Measurements from ENCODE around the gene ZNF594. TPM values are rescaled to one million over a fixed set of nuclear protein-coding genes. Genes with fewer than 3 reads are reported as not detected.
"Not testable (repeated sequence)": the region's sequence is repeated elsewhere in the genome, so short reads cannot be mapped to it uniquely, and the experiment has no call there.

Gene ZNF594
- total RNA-seq, 2 experiments from 2014 or later, result 3.9 to 4.1 TPM

GRCh38 chr17:5139458-5139732, 52.3 kb downstream of the ZNF594 start:
- no peaks in the 10 kb centered on the region for H3K27me3 Mint-ChIP-seq (ENCODE audit: low read depth)
- H3K36me3 Mint-ChIP-seq (ENCODE audit: low read depth), result no peaks in the 10 kb centered on the region
- intact Hi-C loops (cut with micrococcal nuclease), result no loop called here
- no peaks in the 10 kb centered on the region for H3K9me3 Mint-ChIP-seq
- CTCF ChIA-PET, result no interaction called here
- DNase-seq, result no peak
- no peaks in the 10 kb centered on the region for H3K4me1 Mint-ChIP-seq (ENCODE audit: low read depth)
- H3K4me3 Mint-ChIP-seq, result no peak overlapping the region
- no peak overlapping the region for H3K27ac Mint-ChIP-seq

- H3K4me3 Mint-ChIP-seq, result no peak overlapping the region
- CTCF ChIA-PET, result no interaction called here
- intact Hi-C loops (cut with micrococcal nuclease), result no loop called here
- no peaks in the 10 kb centered on the region for H3K36me3 Mint-ChIP-seq (ENCODE audit: low read depth)
- no peaks in the 10 kb centered on the region for H3K9me3 Mint-ChIP-seq
- DNase-seq, result no peak
- H3K27me3 Mint-ChIP-seq (ENCODE audit: low read depth), result no peaks in the 10 kb centered on the region
- H3K27ac Mint-ChIP-seq, result no peak overlapping the region
- no peaks in the 10 kb centered on the region for H3K4me1 Mint-ChIP-seq (ENCODE audit: low read depth)
Observed at GRCh38 chr17:5138616-5139457, 52.8 kb downstream of the ZNF594 start.

GRCh38 chr17:5138198-5138544, 53.5 kb downstream of the ZNF594 start:
- intact Hi-C loops (cut with micrococcal nuclease); H3K9me3 Mint-ChIP-seq; H3K4me3 Mint-ChIP-seq; H3K4me1 Mint-ChIP-seq (ENCODE audit: low read depth); H3K36me3 Mint-ChIP-seq (ENCODE audit: low read depth); CTCF ChIA-PET; H3K27ac Mint-ChIP-seq; H3K27me3 Mint-ChIP-seq (ENCODE audit: low read depth); DNase-seq: not testable (repeated sequence)

GRCh38 chr17:5137511-5138197, 54.0 kb downstream of the ZNF594 start:
- H3K4me3 Mint-ChIP-seq; H3K36me3 Mint-ChIP-seq (ENCODE audit: low read depth); intact Hi-C loops (cut with micrococcal nuclease); CTCF ChIA-PET; H3K27ac Mint-ChIP-seq; H3K27me3 Mint-ChIP-seq (ENCODE audit: low read depth); H3K4me1 Mint-ChIP-seq (ENCODE audit: low read depth); DNase-seq; H3K9me3 Mint-ChIP-seq: not testable (repeated sequence)

GRCh38 chr17:5136580-5137412, 54.9 kb downstream of the ZNF594 start:
- H3K27me3 Mint-ChIP-seq (ENCODE audit: low read depth); H3K4me1 Mint-ChIP-seq (ENCODE audit: low read depth); H3K36me3 Mint-ChIP-seq (ENCODE audit: low read depth); H3K9me3 Mint-ChIP-seq; DNase-seq; intact Hi-C loops (cut with micrococcal nuclease); H3K27ac Mint-ChIP-seq; H3K4me3 Mint-ChIP-seq; CTCF ChIA-PET: not testable (repeated sequence)

DNA sequence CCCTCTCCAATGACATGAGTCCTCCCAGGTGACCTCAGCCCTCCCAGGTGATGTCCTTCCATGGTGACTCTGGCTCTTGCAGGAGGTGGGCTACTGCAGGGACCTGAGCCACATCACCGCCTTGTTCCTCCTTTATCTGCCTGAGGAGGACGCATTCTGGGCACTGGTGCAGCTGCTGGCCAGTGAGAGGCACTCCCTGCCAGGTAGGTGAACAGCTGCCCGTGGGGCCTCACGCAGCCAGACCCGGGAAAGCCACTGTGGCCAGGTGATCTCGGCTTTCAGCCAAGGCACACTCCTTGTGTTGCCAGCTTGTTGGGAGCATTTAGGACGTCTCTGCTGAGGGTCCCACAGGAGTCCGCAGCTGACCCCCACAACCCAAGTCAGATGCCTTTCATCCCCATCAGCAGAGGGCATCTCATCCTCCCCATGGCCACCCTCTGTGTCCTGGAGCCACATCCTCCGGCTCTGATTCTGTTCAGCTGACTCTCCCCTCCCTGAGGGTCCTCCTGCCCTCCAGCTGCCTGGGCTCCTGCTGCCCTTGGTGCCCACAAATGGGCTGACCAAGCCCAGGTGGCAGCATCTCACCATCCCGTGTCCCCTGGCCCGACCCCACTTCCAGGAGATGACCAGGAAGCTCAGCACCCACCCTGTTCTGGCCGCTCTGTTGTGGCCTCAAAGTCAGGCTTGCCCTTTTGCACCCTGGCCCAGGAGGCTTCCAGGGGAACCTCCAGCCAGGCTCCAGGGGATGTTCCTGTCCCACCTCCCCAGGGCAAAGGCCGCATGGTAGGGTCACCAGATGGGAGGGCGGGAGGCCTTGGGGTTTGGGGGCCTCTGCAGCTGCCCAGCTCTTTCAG, 55.7 kb downstream of the ZNF594 start:
- no peak overlapping the region for H3K4me3 Mint-ChIP-seq
- no peaks in the 10 kb centered on the region for H3K9me3 Mint-ChIP-seq
- H3K4me1 Mint-ChIP-seq (ENCODE audit: low read depth), result no peaks in the 10 kb centered on the region
- DNase-seq, result no peak
- intact Hi-C loops (cut with micrococcal nuclease), result no loop called here
- no peaks in the 10 kb centered on the region for H3K27me3 Mint-ChIP-seq (ENCODE audit: low read depth)
- H3K36me3 Mint-ChIP-seq (ENCODE audit: low read depth), result no peaks in the 10 kb centered on the region
- CTCF ChIA-PET, result no interaction called here
- H3K27ac Mint-ChIP-seq, result no peak overlapping the region

- CTCF ChIA-PET, result interaction anchor here (0.6 kb wide), 1 partner anchor 160 kb away, joined by 4 read pairs; no protein-coding TSS in a partner anchor
- intact Hi-C loops (cut with micrococcal nuclease); H3K27ac Mint-ChIP-seq; H3K27me3 Mint-ChIP-seq (ENCODE audit: low read depth); DNase-seq; H3K9me3 Mint-ChIP-seq; H3K4me3 Mint-ChIP-seq; H3K36me3 Mint-ChIP-seq (ENCODE audit: low read depth); H3K4me1 Mint-ChIP-seq (ENCODE audit: low read depth): not testable (repeated sequence)
Observed at GRCh38 chr17:5135131-5135712, 56.4 kb downstream of the ZNF594 start.

DNA sequence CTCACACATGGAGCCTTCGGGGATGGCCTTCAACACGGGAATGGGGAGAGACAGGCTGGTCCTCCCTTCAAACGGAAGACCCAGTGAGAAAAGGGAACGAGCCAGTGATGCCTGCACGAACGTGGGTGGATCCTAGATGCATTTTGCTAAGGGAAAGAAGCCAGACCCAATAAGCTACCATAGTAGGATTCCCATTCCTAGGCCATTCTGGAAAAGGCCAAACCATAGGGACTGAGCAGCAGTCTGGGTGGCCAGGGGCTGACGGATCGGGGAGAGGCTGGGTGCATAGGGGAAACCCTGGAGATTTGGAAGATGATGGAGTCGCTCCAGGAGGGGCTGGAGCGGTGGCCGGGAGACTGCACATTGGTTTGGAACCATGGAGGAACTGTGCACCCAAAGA, 57.1 kb downstream of the ZNF594 start:
- H3K27me3 Mint-ChIP-seq (ENCODE audit: low read depth); H3K4me1 Mint-ChIP-seq (ENCODE audit: low read depth); DNase-seq; H3K4me3 Mint-ChIP-seq; H3K36me3 Mint-ChIP-seq (ENCODE audit: low read depth); H3K27ac Mint-ChIP-seq; CTCF ChIA-PET; intact Hi-C loops (cut with micrococcal nuclease); H3K9me3 Mint-ChIP-seq: not testable (repeated sequence)

DNA sequence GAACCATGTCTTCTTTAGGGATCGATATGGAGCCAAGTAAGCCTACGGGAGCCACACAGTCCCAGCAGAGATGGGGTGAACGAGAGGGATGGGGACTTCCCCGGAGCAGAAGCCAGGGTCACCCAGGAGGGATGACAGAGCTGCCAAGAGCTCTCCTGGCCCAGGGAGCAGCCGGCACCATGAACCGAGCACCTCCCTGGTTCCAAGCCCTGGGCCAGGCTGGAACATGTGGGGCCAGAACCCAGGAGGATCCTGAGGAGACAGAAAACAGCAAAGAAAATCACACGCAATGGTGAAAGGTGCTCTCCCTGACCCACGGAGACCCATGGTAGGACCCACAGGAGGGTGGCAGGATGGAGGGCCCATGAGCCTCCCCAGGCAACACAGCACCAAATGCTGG, 57.7 kb downstream of the ZNF594 start:
- CTCF ChIA-PET; H3K4me1 Mint-ChIP-seq (ENCODE audit: low read depth); intact Hi-C loops (cut with micrococcal nuclease); H3K9me3 Mint-ChIP-seq; DNase-seq; H3K27me3 Mint-ChIP-seq (ENCODE audit: low read depth); H3K27ac Mint-ChIP-seq; H3K36me3 Mint-ChIP-seq (ENCODE audit: low read depth); H3K4me3 Mint-ChIP-seq: not testable (repeated sequence)

- H3K27me3 Mint-ChIP-seq (ENCODE audit: low read depth), result no peaks in the 10 kb centered on the region
- DNase-seq, result no peak
- no peak overlapping the region for H3K4me3 Mint-ChIP-seq
- no peaks in the 10 kb centered on the region for H3K36me3 Mint-ChIP-seq (ENCODE audit: low read depth)
- no peak overlapping the region for H3K27ac Mint-ChIP-seq
- H3K9me3 Mint-ChIP-seq, result no peaks in the 10 kb centered on the region
- no peaks in the 10 kb centered on the region for H3K4me1 Mint-ChIP-seq (ENCODE audit: low read depth)
- intact Hi-C loops (cut with micrococcal nuclease), result no loop called here
- CTCF ChIA-PET, result no interaction called here
Observed at GRCh38 chr17:5133311-5133710, 58.4 kb downstream of the ZNF594 start.

DNA sequence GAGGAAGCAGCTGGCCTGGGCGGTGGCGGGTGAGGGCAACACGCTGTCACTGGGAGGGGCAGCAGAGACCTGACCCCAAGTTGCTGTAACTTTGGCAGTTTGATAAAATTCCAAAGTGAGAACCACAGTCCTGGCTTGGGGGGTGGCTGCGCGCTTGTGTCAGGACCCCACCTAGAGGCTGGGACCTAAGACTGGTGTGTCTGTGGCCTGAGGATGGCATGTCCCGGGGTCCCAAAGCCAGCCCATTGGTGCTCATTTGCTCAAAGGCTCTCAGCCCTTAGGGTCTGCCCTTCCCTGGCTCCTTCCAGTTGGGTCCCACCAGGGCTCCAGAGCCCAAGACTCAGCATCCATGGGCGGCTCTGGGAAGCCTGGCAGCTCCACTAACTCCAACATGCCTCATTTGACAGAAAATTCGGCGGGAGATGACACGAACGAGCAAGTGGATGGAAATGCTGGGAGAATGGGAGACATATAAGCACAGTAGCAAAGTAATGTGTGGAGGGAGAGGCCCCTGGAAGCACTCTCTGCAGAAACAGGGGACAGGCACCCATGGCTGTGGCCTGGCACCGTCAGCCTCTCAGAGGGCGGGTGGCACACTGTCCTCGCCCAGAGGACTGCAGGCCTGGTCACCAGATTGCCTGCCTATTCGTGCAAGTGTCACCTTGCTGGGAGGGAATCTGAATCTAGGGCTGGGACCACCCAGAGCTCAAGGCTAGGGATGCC, 59.0 kb downstream of the ZNF594 start:
- CTCF ChIA-PET, result interaction anchor here (0.6 kb wide), 1 partner anchor 87 kb away, joined by 3 read pairs; no protein-coding TSS in a partner anchor
- H3K4me3 Mint-ChIP-seq; intact Hi-C loops (cut with micrococcal nuclease); H3K4me1 Mint-ChIP-seq (ENCODE audit: low read depth); H3K27ac Mint-ChIP-seq; H3K36me3 Mint-ChIP-seq (ENCODE audit: low read depth); DNase-seq; H3K9me3 Mint-ChIP-seq; H3K27me3 Mint-ChIP-seq (ENCODE audit: low read depth): not testable (repeated sequence)
